Measurements from ENCODE around the gene ALDH7A1. TPM values are rescaled to one million over a fixed set of nuclear protein-coding genes. Genes with fewer than 3 reads are reported as not detected.

ALDH7A1 gene
- total RNA-seq, 2 donors from 2014 or later: 4.8 to 5.8 TPM

DNA sequence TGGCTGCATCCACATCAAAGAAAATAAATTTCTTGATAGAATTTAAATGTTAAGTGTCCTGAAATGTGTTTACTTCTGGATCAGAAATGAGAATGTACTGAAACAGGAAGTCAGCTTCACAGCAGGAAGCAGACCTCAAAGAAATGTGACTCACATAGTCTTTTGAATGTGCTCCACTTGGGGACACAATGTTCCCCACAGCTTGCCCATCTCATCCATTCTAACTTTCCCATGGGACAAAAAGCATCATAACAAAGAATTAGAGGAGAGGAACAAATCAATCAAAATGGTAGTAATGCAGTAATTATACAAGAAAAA is 86.1 kb downstream of the ALDH7A1 start:
- DNase-seq: no peak
- peak overlapping the region; percentile 73 to 94 for H3K4me3 Mint-ChIP-seq
- H3K9me3 Mint-ChIP-seq: no peaks in the 10 kb centered on the region
- H3K27me3 Mint-ChIP-seq (ENCODE audit: low read depth): no peaks in the 10 kb centered on the region
- peaks cover 0 to 2% of the 10 kb centered on the region in 2 donors for H3K36me3 Mint-ChIP-seq (ENCODE audit: insufficient read depth in 2 of 2)
- peaks cover 34% of the 10 kb centered on the region for H3K4me1 Mint-ChIP-seq (ENCODE audit: low read depth)
- H3K27ac Mint-ChIP-seq: peak overlapping the region; percentile 99
- peak; percentile 80 to 85 for ATAC-seq (replicated peaks in 1 of 2)

DNA sequence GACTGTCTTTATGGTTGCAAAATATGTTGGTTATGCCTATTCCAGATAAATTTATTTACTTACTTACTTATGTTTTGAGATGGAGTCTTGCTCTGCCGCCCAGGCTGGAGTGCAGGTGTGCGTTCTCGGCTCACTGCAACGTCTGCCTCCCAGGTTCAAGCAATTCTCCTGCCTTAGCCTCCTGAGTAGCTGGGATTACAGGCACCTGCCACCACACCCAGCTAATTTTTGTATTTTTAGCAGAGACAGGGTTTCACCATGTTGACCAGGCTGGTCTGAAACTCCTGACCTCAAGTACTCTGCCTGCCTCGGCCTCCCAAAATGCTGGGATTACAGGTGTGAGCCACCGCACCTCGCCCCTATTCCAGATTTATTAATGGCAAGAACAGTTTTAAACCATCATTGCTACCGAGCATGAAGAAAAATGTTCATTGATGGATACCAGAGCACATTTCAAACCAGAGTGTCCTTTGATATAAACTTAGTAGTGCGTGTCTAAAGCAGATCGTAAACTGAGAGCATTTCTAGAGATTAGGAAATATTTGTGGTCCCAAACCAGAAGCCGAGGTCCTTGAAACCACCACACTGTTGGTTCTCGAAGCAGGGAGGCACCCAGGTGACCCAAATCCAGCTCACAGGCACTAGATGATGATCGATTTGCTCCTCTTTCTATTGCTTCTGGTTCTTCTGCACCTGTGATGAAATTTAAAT is 86.6 kb downstream of the ALDH7A1 start:
- ATAC-seq (replicated peaks in 1 of 2): peak; percentile 63 to 67
- H3K27ac Mint-ChIP-seq: peak overlapping the region; percentile 99
- no peak for DNase-seq

DNA sequence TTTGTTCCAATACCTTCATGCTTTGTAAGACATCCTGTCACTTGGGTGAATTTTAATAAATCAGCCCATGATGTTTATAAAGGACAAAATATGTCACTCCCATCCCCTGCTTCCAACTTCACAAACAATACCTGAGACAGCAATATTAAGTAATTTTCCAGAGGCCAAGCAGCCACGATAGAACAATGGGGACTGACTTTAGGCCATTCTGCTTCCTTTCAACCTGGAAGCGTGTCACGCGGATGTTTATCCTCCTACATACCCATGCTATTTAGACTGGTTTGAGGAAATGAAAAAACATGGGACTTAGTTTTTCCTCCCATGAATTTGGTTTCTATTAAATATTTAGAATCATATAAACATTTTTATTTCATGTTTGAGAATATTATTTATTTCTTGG is 88.9 kb downstream of the ALDH7A1 start:
- H3K36me3 Mint-ChIP-seq (ENCODE audit: insufficient read depth in 2 of 2): peaks cover 0 to 2% of the 10 kb centered on the region in 2 donors
- H3K27ac Mint-ChIP-seq: no peak overlapping the region
- H3K27me3 Mint-ChIP-seq (ENCODE audit: low read depth): no peaks in the 10 kb centered on the region
- H3K4me3 Mint-ChIP-seq: no peak overlapping the region
- H3K4me1 Mint-ChIP-seq (ENCODE audit: low read depth): peaks cover 34% of the 10 kb centered on the region
- H3K9me3 Mint-ChIP-seq: no peaks in the 10 kb centered on the region
- ATAC-seq (replicated peaks in 1 of 2) (no peak), DNase-seq (no peak)

More for the DNA sequence above, 86.6 kb downstream of the ALDH7A1 start:
- Mint-ChIP-seq H3K4me3 (peak overlapping the region; percentile 73 to 94), H3K36me3 (ENCODE audit: insufficient read depth in 2 of 2) (peaks cover 0 to 2% of the 10 kb centered on the region in 2 donors), H3K27me3 (ENCODE audit: low read depth) (no peaks in the 10 kb centered on the region), H3K9me3 (no peaks in the 10 kb centered on the region), H3K4me1 (ENCODE audit: low read depth) (peaks cover 34% of the 10 kb centered on the region)

- Mint-ChIP-seq H3K36me3 (ENCODE audit: insufficient read depth in 2 of 2) (peaks cover 0 to 2% of the 10 kb centered on the region in 2 donors), H3K27me3 (ENCODE audit: low read depth) (no peaks in the 10 kb centered on the region), H3K4me3 (peak overlapping the region in 1 of 2 donors; percentile 30), H3K9me3 (no peaks in the 10 kb centered on the region), H3K27ac (no peak overlapping the region), H3K4me1 (ENCODE audit: low read depth) (peaks cover 24% of the 10 kb centered on the region)
- ATAC-seq (replicated peaks in 1 of 2): peak; percentile 79 to 90
- peak; percentile 8 to 29 for DNase-seq
Measured at GRCh38 chr5:126503602-126504104, 91.4 kb downstream of the ALDH7A1 start.

DNA sequence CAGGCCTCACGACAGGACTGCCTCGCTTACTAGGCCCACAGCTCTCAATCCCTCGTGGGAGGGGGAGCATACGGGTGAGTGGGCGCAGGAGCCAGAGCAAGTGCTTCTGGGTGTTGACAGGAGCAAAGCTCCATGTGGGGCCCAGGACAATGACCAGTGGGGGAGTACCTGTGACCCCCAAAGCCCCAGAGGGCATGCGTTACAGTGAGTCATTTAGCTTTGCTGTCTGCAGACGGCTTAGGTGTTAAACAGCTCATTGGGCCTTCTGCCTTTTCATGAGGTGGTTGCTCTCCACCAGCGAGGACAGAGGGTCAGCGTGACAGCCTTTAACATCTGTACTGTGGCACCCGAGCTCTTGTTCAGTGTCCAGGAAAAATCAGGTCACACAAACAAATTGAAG is 93.6 kb downstream of the ALDH7A1 start:
- Mint-ChIP-seq H3K4me3 (no peak overlapping the region), H3K4me1 (ENCODE audit: low read depth) (peaks cover 10% of the 10 kb centered on the region), H3K27ac (no peak overlapping the region), H3K27me3 (ENCODE audit: low read depth) (no peaks in the 10 kb centered on the region), H3K36me3 (ENCODE audit: insufficient read depth in 2 of 2) (no peaks in the 10 kb centered on the region), H3K9me3 (no peaks in the 10 kb centered on the region)
- no peak for ATAC-seq (replicated peaks in 1 of 2)
- DNase-seq: no peak

GRCh38 chr5:126499853-126500342 is 95.1 kb downstream of the ALDH7A1 start:
- peak; percentile 52 for ATAC-seq (replicated peaks in 1 of 2)
- Mint-ChIP-seq H3K4me3 (no peak overlapping the region), H3K27me3 (ENCODE audit: low read depth) (no peaks in the 10 kb centered on the region), H3K9me3 (no peaks in the 10 kb centered on the region), H3K27ac (no peak overlapping the region), H3K4me1 (ENCODE audit: low read depth) (peaks cover 10% of the 10 kb centered on the region), H3K36me3 (ENCODE audit: insufficient read depth in 2 of 2) (no peaks in the 10 kb centered on the region)
- DNase-seq: peak; percentile 7 to 45

- H3K4me3 Mint-ChIP-seq: no peak overlapping the region
- H3K9me3 Mint-ChIP-seq: no peaks in the 10 kb centered on the region
- H3K36me3 Mint-ChIP-seq (ENCODE audit: insufficient read depth in 2 of 2): no peaks in the 10 kb centered on the region
- no peak overlapping the region for H3K27ac Mint-ChIP-seq
- ATAC-seq (replicated peaks in 1 of 2): no peak
- peaks cover 10% of the 10 kb centered on the region for H3K4me1 Mint-ChIP-seq (ENCODE audit: low read depth)
- no peak for DNase-seq
- H3K27me3 Mint-ChIP-seq (ENCODE audit: low read depth): no peaks in the 10 kb centered on the region
Measured at GRCh38 chr5:126499278-126499677, 95.7 kb downstream of the ALDH7A1 start.

DNA sequence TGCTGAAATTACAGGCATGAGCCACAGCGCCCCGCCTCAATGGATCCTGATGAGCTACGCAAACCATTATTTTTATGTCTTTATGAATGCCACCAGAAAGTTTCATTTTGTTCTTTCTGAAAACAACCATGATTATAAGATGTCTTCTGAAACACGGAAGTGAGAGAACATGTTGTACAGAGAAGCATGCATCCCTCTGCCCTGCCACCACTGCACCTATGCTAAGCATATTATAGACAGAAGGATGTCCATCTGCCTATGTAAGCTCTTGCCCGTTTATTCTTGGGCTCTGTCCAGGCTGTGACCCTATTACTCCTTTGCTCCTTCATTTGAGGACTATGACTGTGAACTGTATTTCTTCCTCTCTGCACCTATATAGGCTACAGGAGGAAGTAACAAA is 97.5 kb downstream of the ALDH7A1 start:
- no peaks in the 10 kb centered on the region for H3K36me3 Mint-ChIP-seq (ENCODE audit: insufficient read depth in 2 of 2)
- no peak overlapping the region for H3K27ac Mint-ChIP-seq
- H3K4me3 Mint-ChIP-seq: no peak overlapping the region
- no peaks in the 10 kb centered on the region for H3K27me3 Mint-ChIP-seq (ENCODE audit: low read depth)
- H3K4me1 Mint-ChIP-seq (ENCODE audit: low read depth): peaks cover 10% of the 10 kb centered on the region
- no peaks in the 10 kb centered on the region for H3K9me3 Mint-ChIP-seq
- ATAC-seq (replicated peaks in 1 of 2) (no peak), DNase-seq (no peak)

GRCh38 chr5:126494393-126494792 is 100.6 kb downstream of the ALDH7A1 start:
- peaks cover 3 to 5% of the 10 kb centered on the region in 2 donors for H3K36me3 Mint-ChIP-seq (ENCODE audit: insufficient read depth in 2 of 2)
- ATAC-seq (replicated peaks in 1 of 2): no peak
- DNase-seq: no peak
- no peaks in the 10 kb centered on the region for H3K9me3 Mint-ChIP-seq
- peaks cover 2% of the 10 kb centered on the region for H3K4me1 Mint-ChIP-seq (ENCODE audit: low read depth)
- no peaks in the 10 kb centered on the region for H3K27me3 Mint-ChIP-seq (ENCODE audit: low read depth)
- no peak overlapping the region for H3K4me3 Mint-ChIP-seq
- no peak overlapping the region for H3K27ac Mint-ChIP-seq

- peaks cover 6% of the 10 kb centered on the region in 2 donors for H3K36me3 Mint-ChIP-seq (ENCODE audit: insufficient read depth in 2 of 2)
Measured at GRCh38 chr5:126492939-126493338, 102.1 kb downstream of the ALDH7A1 start.

GRCh38 chr5:126490167-126490940 is 104.7 kb downstream of the ALDH7A1 start:
- ATAC-seq (replicated peaks in 1 of 2): no peak
- no peaks in the 10 kb centered on the region for H3K27me3 Mint-ChIP-seq (ENCODE audit: low read depth)
- no peaks in the 10 kb centered on the region for H3K9me3 Mint-ChIP-seq
- no peak overlapping the region for H3K27ac Mint-ChIP-seq
- no peaks in the 10 kb centered on the region for H3K4me1 Mint-ChIP-seq (ENCODE audit: low read depth)
- peaks cover 9 to 16% of the 10 kb centered on the region in 2 donors for H3K36me3 Mint-ChIP-seq (ENCODE audit: insufficient read depth in 2 of 2)
- H3K4me3 Mint-ChIP-seq: no peak overlapping the region
- no peak for DNase-seq

More at GRCh38 chr5:126492939-126493338, 102.1 kb downstream of the ALDH7A1 start:
- no peak for DNase-seq
- no peaks in the 10 kb centered on the region for H3K9me3 Mint-ChIP-seq
- H3K4me1 Mint-ChIP-seq (ENCODE audit: low read depth): no peaks in the 10 kb centered on the region
- H3K27me3 Mint-ChIP-seq (ENCODE audit: low read depth): no peaks in the 10 kb centered on the region
- H3K4me3 Mint-ChIP-seq: no peak overlapping the region
- ATAC-seq (replicated peaks in 1 of 2): no peak
- no peak overlapping the region for H3K27ac Mint-ChIP-seq

DNA sequence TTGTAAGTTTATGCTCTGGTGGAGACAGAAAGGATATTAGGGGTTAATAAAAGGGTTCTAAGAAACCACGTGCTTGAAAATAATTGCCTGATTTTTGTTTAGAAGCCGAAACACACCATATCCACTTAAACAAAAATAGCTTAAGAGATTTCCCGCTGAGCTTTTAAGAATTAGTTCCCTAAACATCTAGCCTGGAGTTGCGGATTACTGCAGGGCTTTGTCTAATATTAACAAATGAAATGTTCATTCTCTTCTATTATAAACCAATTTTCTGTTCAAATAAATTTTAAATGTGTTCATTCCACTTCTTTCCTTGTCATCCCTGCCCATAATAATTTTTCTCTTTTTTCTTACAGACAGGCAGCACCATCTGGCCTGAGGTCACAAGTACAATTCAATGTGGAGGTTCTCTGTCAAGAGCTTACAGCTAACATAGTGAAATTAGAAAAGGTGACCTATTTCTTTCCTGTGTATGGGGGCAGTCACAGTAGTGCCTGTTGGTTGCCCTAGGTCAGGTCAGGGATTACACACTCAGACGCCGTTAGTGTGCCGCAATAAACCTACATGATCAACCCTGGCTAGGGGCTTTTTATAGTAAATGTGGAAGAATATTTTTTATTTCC is 106.5 kb downstream of the ALDH7A1 start:
- no peak for ATAC-seq (replicated peaks in 1 of 2)
- no peaks in the 10 kb centered on the region for H3K4me1 Mint-ChIP-seq (ENCODE audit: low read depth)
- peaks cover 9 to 16% of the 10 kb centered on the region in 2 donors for H3K36me3 Mint-ChIP-seq (ENCODE audit: insufficient read depth in 2 of 2)
- H3K9me3 Mint-ChIP-seq: no peaks in the 10 kb centered on the region
- H3K27me3 Mint-ChIP-seq (ENCODE audit: low read depth): no peaks in the 10 kb centered on the region
- no peak for DNase-seq
- H3K27ac Mint-ChIP-seq: no peak overlapping the region
- H3K4me3 Mint-ChIP-seq: no peak overlapping the region

GRCh38 chr5:126487596-126487995 is 107.4 kb downstream of the ALDH7A1 start:
- Mint-ChIP-seq H3K4me3 (no peak overlapping the region), H3K36me3 (ENCODE audit: insufficient read depth in 2 of 2) (peaks cover 9 to 21% of the 10 kb centered on the region in 2 donors), H3K9me3 (no peaks in the 10 kb centered on the region), H3K4me1 (ENCODE audit: low read depth) (no peaks in the 10 kb centered on the region), H3K27ac (no peak overlapping the region), H3K27me3 (ENCODE audit: low read depth) (no peaks in the 10 kb centered on the region)
- ATAC-seq (replicated peaks in 1 of 2): no peak
- no peak for DNase-seq

Data from activated T-cell treated with anti-CD3 and anti-CD28 coated beads, Interleukin-2, amount 50 U/mL, for 72 hours (primary cell).